K562 (cell line): ENCODE results near the gene MMP28. TPM values are rescaled to one million over a fixed set of nuclear protein-coding genes. Genes with fewer than 3 reads are reported as not detected.
A peak's percentile ranks its signal among the peaks of the same experiment; 100 is the strongest.

ENCODE experiments used
- ATAC-seq: fragments of 200-7000 bp; cut with Tn5 transposase; 3 replicates; pipeline ENCODE4 v1.9.1; 2020; ENCODE audit warnings: moderate library complexity
- BruUV-seq: library from RNA; stranded (reverse); fragments of 400-500 nt; replicated peaks from 2 replicates; lab custom pipeline; 2021; lab: Mats Ljungman, UMichigan
- CTCF ChIA-PET: fragments of 300-600 bp; formaldehyde crosslinking; extraction: SDS; loops from one replicate; lab custom pipeline; 2021; ENCODE audit warnings: low intra/inter-chr PET ratio; lab: Yijun Ruan, JAX
- POLR2A ChIA-PET: fragments of 300-600, 350-650 bp; sonication (Branson Sonifier 250); formaldehyde crosslinking; extraction: SDS; loops from one replicate; lab custom pipeline; 2021; ENCODE audit warnings: antibody characterized with exemption, inconsistent platforms; lab: Yijun Ruan, JAX
- DNase-seq, 4 experiments: peaks; one replicate each; pipeline versions ENCODE4 v3.0.0 to v3.0.0-alpha.2; 2011 to 2018; ENCODE audit warnings: low spot score in 3 of 4, mixed read lengths in 3 of 4; ENCODE audit errors: extremely low read depth in 1 of 4
- FAIRE-seq: peaks from 2 replicates; lab custom pipeline; 2011; peaks lifted over from hg19 to GRCh38; lab: Jason Lieb, UNC
- H2AFZ ChIP-seq: 2 replicates; pipeline ENCODE4 v1.6.0; 2011; ENCODE audit warnings: low read depth, low read length, control low read depth, inconsistent platforms
- H3K27ac ChIP-seq: fragments of 200-600 bp; 3 replicates; pipeline ENCODE4 v1.8.0; 2011; ENCODE audit warnings: low read depth, mild to moderate bottlenecking, control low read depth, inconsistent platforms, low read length, moderate library complexity, mixed read lengths; ENCODE audit errors: extremely low read depth
- H3K27me3 ChIP-seq, 2 experiments: fragments of 300-600 bp in 1 of 2; 2 replicates in 1 of 2; 3 replicates in 1 of 2; pipeline versions ENCODE4 v1.6.0 to v1.8.0; 2011; ENCODE audit warnings: inconsistent platforms in 2 of 2, low read length in 2 of 2, mild to moderate bottlenecking in 1 of 2, mixed read lengths in 1 of 2, moderate library complexity in 1 of 2; ENCODE audit not compliant: control insufficient read depth in 2 of 2, insufficient read depth in 2 of 2
- H3K36me3 ChIP-seq: fragments of 300-600 bp; 3 replicates; pipeline ENCODE4 v1.8.0; 2011; ENCODE audit warnings: mild to moderate bottlenecking, low read length, inconsistent platforms; ENCODE audit not compliant: control insufficient read depth, insufficient read depth
- H3K4me1 ChIP-seq, 2 experiments: fragments of 200-600 bp in 1 of 2; replicated peaks in 1 of 2; 2 replicates in 1 of 2; 3 replicates in 1 of 2; pipeline versions ENCODE4 v1.5.1 to v1.8.0; 2011; ENCODE audit warnings: inconsistent platforms in 2 of 2, low read length in 2 of 2, mild to moderate bottlenecking in 1 of 2, mixed read lengths in 1 of 2, moderate library complexity in 1 of 2; ENCODE audit not compliant: control insufficient read depth in 2 of 2, insufficient read depth in 2 of 2
- H3K4me2 ChIP-seq: 2 replicates; pipeline ENCODE4 v1.6.1; 2011; ENCODE audit warnings: low read length, control low read depth, inconsistent platforms, mixed read lengths; ENCODE audit not compliant: insufficient read depth
- H3K4me3 ChIP-seq: fragments of 200-600 bp; sonication (generic), shearing (Covaris generic); 2 replicates; pipeline ENCODE4 v1.5.1; 2016; ENCODE audit warnings: control low read depth, inconsistent platforms
- H3K79me2 ChIP-seq: fragments of 200-600 bp; 3 replicates; pipeline ENCODE4 v1.8.0; 2011; ENCODE audit warnings: low read length, inconsistent platforms; ENCODE audit not compliant: control insufficient read depth, insufficient read depth
- H3K9ac ChIP-seq, 2 experiments: 2 replicates each; pipeline versions ENCODE4 v1.6.0 to v1.6.1; 2011; ENCODE audit warnings: low read depth in 2 of 2, low read length in 2 of 2, control low read depth in 1 of 2, inconsistent platforms in 1 of 2, mild to moderate bottlenecking in 1 of 2, mixed read lengths in 1 of 2; ENCODE audit not compliant: insufficient read depth in 1 of 2
- H3K9me1 ChIP-seq: one replicate; pipeline ENCODE4 v1.6.0; 2011; ENCODE audit warnings: inconsistent platforms, mild to moderate bottlenecking, low read length, moderate library complexity; ENCODE audit not compliant: control insufficient read depth, insufficient read depth
- H3K9me3 ChIP-seq: replicated peaks from 2 replicates; pipeline ENCODE4 v1.5.1; 2011; ENCODE audit warnings: low read depth, low read length, inconsistent platforms; ENCODE audit not compliant: control insufficient read depth, insufficient read depth
- H4K20me1 ChIP-seq: replicated peaks from 2 replicates; pipeline ENCODE4 v1.6.1; 2011; ENCODE audit warnings: low read length, inconsistent platforms, mixed read lengths; ENCODE audit not compliant: control insufficient read depth, insufficient read depth
- ADNP ChIP-seq: fragments of 200-800 bp; sonication (Bioruptor generic); IDR thresholded peaks from 2 replicates; pipeline ENCODE4 v1.6.1; 2016; ENCODE audit warnings: missing genetic modification characterization, missing compliant biosample characterization
- CBX5 ChIP-seq: IDR thresholded peaks from 2 replicates; pipeline ENCODE4 v1.6.1; 2014; ENCODE audit warnings: low read depth, borderline replicate concordance
- CREBBP ChIP-seq: IDR thresholded peaks from one replicate; pipeline ENCODE4 v1.6.1; 2012; ENCODE audit warnings: low read depth, mild to moderate bottlenecking, control low read depth, inconsistent platforms, low read length
- ESRRA ChIP-seq: fragments of 450-650 bp; IDR thresholded peaks from 2 replicates; pipeline ENCODE4 v1.6.1; 2014; ENCODE audit warnings: low read depth, mild to moderate bottlenecking, moderate library complexity, borderline replicate concordance
- FOXJ3 ChIP-seq: sonication (generic); formaldehyde crosslinking; IDR thresholded peaks from 2 replicates; pipeline ENCODE4 v1.4.0; 2020; ENCODE audit warnings: mild to moderate bottlenecking, missing genetic modification reagents
- GTF2F1 ChIP-seq: IDR thresholded peaks from 2 replicates; pipeline ENCODE4 v1.6.1; 2011; ENCODE audit warnings: low read depth, low read length, improper control_type of control experiment
- IRF1 ChIP-seq: sonication (generic); formaldehyde crosslinking; IDR thresholded peaks from 2 replicates; pipeline ENCODE4 v1.8.0; 2022; ENCODE audit warnings: missing genetic modification reagents, mild to moderate bottlenecking, borderline replicate concordance
- MCM5 ChIP-seq: fragments of 450-650 bp; IDR thresholded peaks from 2 replicates; pipeline ENCODE4 v1.6.1; 2016; ENCODE audit warnings: low read depth
- SMAD1 ChIP-seq: fragments of 150-350 bp; IDR thresholded peaks from 2 replicates; pipeline ENCODE4 v1.6.1; 2014; ENCODE audit warnings: low read length, low read depth; ENCODE audit not compliant: partially characterized antibody
- SMARCE1 ChIP-seq: fragments of 450-650 bp; IDR thresholded peaks from 2 replicates; pipeline ENCODE4 v1.7.1; 2016; ENCODE audit warnings: mild to moderate bottlenecking
- SMC3 ChIP-seq: conservative IDR thresholded peaks from 2 replicates; pipeline ENCODE4 v1.6.1; 2011; ENCODE audit warnings: low read depth, low read length, improper control_type of control experiment; ENCODE audit not compliant: insufficient read depth
- ZNF133 ChIP-seq: fragments of 250-450 bp; sonication (Bioruptor Pico); IDR thresholded peaks from 2 replicates; pipeline ENCODE4 v1.4.0; 2020; ENCODE audit warnings: mild to moderate bottlenecking
- ZNF232 ChIP-seq: sonication (generic); formaldehyde crosslinking; IDR thresholded peaks from 2 replicates; pipeline ENCODE4 v1.8.0; 2022; ENCODE audit warnings: mild to moderate bottlenecking, missing genetic modification reagents
- ZNF277 ChIP-seq: fragments of 250-450 bp; sonication (Bioruptor Pico); IDR thresholded peaks from 2 replicates; pipeline ENCODE4 v1.8.0; 2022; ENCODE audit warnings: inconsistent platforms, mild to moderate bottlenecking, moderate library complexity, borderline replicate concordance
- ZNF766 ChIP-seq: fragments of 200-800 bp; sonication (Bioruptor generic); conservative IDR thresholded peaks from 2 replicates; pipeline ENCODE4 v1.6.1; 2016; ENCODE audit warnings: missing genetic modification characterization, missing compliant biosample characterization
- WGBS: fragments of 100-300 bp; shearing (Covaris generic); methylation state at CpG from one replicate; pipeline ENCODE4 v1.1.6; 2016; ENCODE audit warnings: low coverage, mixed read lengths; ENCODE audit not compliant: insufficient coverage; ENCODE audit errors: missing lambda C conversion rate; 5-methylcytosine and 5-hydroxymethylcytosine counted together
- in situ Hi-C: fragments of 300-500 bp; cut with MboI; formaldehyde crosslinking; loops from 4 replicates; pipeline ENCODE4 v1.15.0; 2018; ENCODE audit warnings: inconsistent platforms, mixed read lengths
- intact Hi-C: fragments of 100-400 bp; cut with micrococcal nuclease; formaldehyde crosslinking; loops from 2 replicates; pipeline ENCODE4 v1.14.2; 2022
- polyA plus RNA-seq, 8 experiments: library from polyadenylated mRNA; depleted of rRNA in 4 of 8; stranded (reverse) in 5 of 8; unstranded in 3 of 8; fragments of >200 nt; fragmentation: Nextera tagmentation in 2 of 8; fragmentation: Illumina TruSeq in 1 of 8; extraction: Ambion mirVana in 2 of 8; extraction: Trizol in 1 of 8; gene quantifications; 2 replicates each; pipeline versions ENCODE4 v1.2.1 to v1.2.3, GENCODE V29; 2011 to 2014; ENCODE audit warnings: inconsistent platforms in 1 of 8, missing spikeins in 1 of 8
- total RNA-seq, 7 experiments: library from RNA; depleted of rRNA in 6 of 7; stranded (reverse); fragments of >200 nt in 6 of 7; fragmentation: Illumina TruSeq in 2 of 7; extraction: Trizol in 2 of 7; gene quantifications; 2 replicates each; pipeline versions ENCODE4 v1.2.1 to v1.2.3, GENCODE V29; 2011 to 2021; ENCODE audit warnings: low replicate concordance in 1 of 7
- TF ChIP-seq, protein P1 (sequence below): fragments of 450-650 bp; IDR thresholded peaks from 2 replicates; pipeline ENCODE4 v1.6.1; 2017; ENCODE audit warnings: antibody characterized with exemption
- TF ChIP-seq, protein P2 (sequence below): sonication (generic); IDR thresholded peaks from 2 replicates; pipeline ENCODE4 v1.6.1; 2016

The MMP28 gene
- total and polyA plus RNA-seq, 9 of the 15 experiments (the other 6 are each of a cell fraction or from before 2014, with no cell fraction given) = not detected

GRCh38 chr17:35750526-35751395 is 44.7 kb downstream of the MMP28 start:
- H3K4me3 ChIP-seq = no peak overlapping the region
- in situ Hi-C loops = loop anchor here (10.0 kb wide), 1 partner anchor 586 kb away; no protein-coding TSS in a partner anchor
- ChIA-PET POLR2A (interaction anchor here (0.6 to 1.0 kb wide), 4 partner anchors 10 to 57 kb away, joined by 3 read pairs; partner anchors contain the start of gene C17orf50), CTCF (no interaction called here)
- whole genome bisulfite sequencing = 27% methylated on average over 10 of the region's 10 CpGs
- H3K79me2 ChIP-seq = no peaks in the 10 kb centered on the region
- H3K9ac ChIP-seq = peak overlapping the region in 1 of 2 experiments; percentile 70; a peak in 2 of 4 replicates
- H3K4me2 ChIP-seq = peak overlapping the region; percentile 61
- H3K36me3 ChIP-seq = no peaks in the 10 kb centered on the region
- H3K27ac ChIP-seq = no peak overlapping the region
- peaks cover 12% of the 10 kb centered on the region; the same call in 1 of the 2 replicates for H4K20me1 ChIP-seq
- intact Hi-C loops = no loop called here
- BruUV-seq = no TSS peak
- H3K9me3 ChIP-seq = no peaks in the 10 kb centered on the region
- peaks cover 11 to 25% of the 10 kb centered on the region in 2 experiments; a peak in 4 of 5 replicates for H3K4me1 ChIP-seq
- FAIRE-seq (no peak), DNase-seq (peak; percentile 58 to 69 (median 64)), ATAC-seq (no peak; the same call in 2 of the 3 replicates)
- H3K9me1 ChIP-seq = no peaks in the 10 kb centered on the region
- peak overlapping the region; percentile 68 for H2AFZ ChIP-seq
- peaks cover 9 to 54% of the 10 kb centered on the region in 2 experiments; a peak in 4 of 5 replicates for H3K27me3 ChIP-seq
- TF ChIP-seq FOXJ3 (CRISPR knock-in tag) = no peak
- TF ChIP-seq ESRRA = peak; percentile 100
- TF ChIP-seq, protein P1, sequence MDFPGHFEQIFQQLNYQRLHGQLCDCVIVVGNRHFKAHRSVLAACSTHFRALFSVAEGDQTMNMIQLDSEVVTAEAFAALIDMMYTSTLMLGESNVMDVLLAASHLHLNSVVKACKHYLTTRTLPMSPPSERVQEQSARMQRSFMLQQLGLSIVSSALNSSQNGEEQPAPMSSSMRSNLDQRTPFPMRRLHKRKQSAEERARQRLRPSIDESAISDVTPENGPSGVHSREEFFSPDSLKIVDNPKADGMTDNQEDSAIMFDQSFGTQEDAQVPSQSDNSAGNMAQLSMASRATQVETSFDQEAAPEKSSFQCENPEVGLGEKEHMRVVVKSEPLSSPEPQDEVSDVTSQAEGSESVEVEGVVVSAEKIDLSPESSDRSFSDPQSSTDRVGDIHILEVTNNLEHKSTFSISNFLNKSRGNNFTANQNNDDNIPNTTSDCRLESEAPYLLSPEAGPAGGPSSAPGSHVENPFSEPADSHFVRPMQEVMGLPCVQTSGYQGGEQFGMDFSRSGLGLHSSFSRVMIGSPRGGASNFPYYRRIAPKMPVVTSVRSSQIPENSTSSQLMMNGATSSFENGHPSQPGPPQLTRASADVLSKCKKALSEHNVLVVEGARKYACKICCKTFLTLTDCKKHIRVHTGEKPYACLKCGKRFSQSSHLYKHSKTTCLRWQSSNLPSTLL = no peak
- TF ChIP-seq ZNF133 (CRISPR knock-in tag) = no peak
- TF ChIP-seq IRF1 = no peak
- no peak for TF ChIP-seq GTF2F1
- no peak for TF ChIP-seq CBX5
- TF ChIP-seq ZNF232 (CRISPR knock-in tag) = no peak
- no peak for TF ChIP-seq ZNF766 (CRISPR knock-in tag)
- no peak for TF ChIP-seq MCM5
- no peak for TF ChIP-seq SMC3
- TF ChIP-seq ZNF277 (CRISPR knock-in tag) = no peak
- no peak for TF ChIP-seq SMARCE1
- no peak for TF ChIP-seq CREBBP
- TF ChIP-seq, protein P2, sequence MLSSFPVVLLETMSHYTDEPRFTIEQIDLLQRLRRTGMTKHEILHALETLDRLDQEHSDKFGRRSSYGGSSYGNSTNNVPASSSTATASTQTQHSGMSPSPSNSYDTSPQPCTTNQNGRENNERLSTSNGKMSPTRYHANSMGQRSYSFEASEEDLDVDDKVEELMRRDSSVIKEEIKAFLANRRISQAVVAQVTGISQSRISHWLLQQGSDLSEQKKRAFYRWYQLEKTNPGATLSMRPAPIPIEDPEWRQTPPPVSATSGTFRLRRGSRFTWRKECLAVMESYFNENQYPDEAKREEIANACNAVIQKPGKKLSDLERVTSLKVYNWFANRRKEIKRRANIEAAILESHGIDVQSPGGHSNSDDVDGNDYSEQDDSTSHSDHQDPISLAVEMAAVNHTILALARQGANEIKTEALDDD = no peak
- TF ChIP-seq SMAD1 = no peak
- peak; percentile 75; the same call in 1 of the 2 replicates for TF ChIP-seq ADNP
